Measurements from ENCODE around the gene TRIM34. TPM values are rescaled to one million over a fixed set of nuclear protein-coding genes. Genes with fewer than 3 reads are reported as not detected.
"Not testable (repeated sequence)": the region's sequence is repeated elsewhere in the genome, so short reads cannot be mapped to it uniquely, and the experiment has no call there.

Gene TRIM34
- total RNA-seq, 1 donor from 2014 or later = 5.3 TPM

DNA sequence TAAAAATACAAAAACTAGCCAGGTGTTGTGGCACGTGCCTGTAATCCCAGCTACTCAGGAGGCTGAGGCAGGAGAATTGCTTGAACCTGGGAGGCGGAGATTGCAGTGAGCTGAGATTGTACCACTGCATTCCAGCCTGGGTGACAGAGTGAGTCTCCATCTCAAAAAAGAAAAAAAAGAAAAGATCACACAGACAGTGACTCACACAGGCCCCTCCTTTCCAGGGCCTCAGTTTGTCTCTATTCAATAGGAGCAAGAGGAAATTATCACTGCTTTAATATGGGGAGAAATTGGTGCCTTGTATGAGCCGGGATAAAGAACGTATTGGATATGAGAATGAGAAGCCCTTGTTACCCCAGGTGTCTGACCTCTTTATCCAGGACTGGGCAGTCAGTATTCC is 22.0 kb upstream of the TRIM34 start:
- H3K27ac Mint-ChIP-seq; H3K4me3 Mint-ChIP-seq; H3K9me3 Mint-ChIP-seq; DNase-seq; H3K36me3 Mint-ChIP-seq (ENCODE audit: low read depth); intact Hi-C loops (cut with micrococcal nuclease); H3K27me3 Mint-ChIP-seq; H3K4me1 Mint-ChIP-seq: not testable (repeated sequence)

- H3K4me1 Mint-ChIP-seq = peaks cover 2% of the 10 kb centered on the region
- intact Hi-C loops (cut with micrococcal nuclease) = no loop called here
- H3K27me3 Mint-ChIP-seq = no peaks in the 10 kb centered on the region
- H3K9me3 Mint-ChIP-seq = no peaks in the 10 kb centered on the region
- H3K4me3 Mint-ChIP-seq = no peak overlapping the region
- H3K27ac Mint-ChIP-seq = no peak overlapping the region
- H3K36me3 Mint-ChIP-seq (ENCODE audit: low read depth) = no peaks in the 10 kb centered on the region
- DNase-seq = no peak
These were observed 21.5 kb upstream of the TRIM34 start for GRCh38 chr11:5603326-5603725.

GRCh38 chr11:5604896-5605295 is 19.9 kb upstream of the TRIM34 start:
- DNase-seq = no peak
- no peaks in the 10 kb centered on the region for H3K9me3 Mint-ChIP-seq
- no peak overlapping the region for H3K27ac Mint-ChIP-seq
- intact Hi-C loops (cut with micrococcal nuclease) = no loop called here
- no peaks in the 10 kb centered on the region for H3K27me3 Mint-ChIP-seq
- H3K36me3 Mint-ChIP-seq (ENCODE audit: low read depth) = no peaks in the 10 kb centered on the region
- H3K4me3 Mint-ChIP-seq = no peak overlapping the region
- peaks cover 2% of the 10 kb centered on the region for H3K4me1 Mint-ChIP-seq

DNA sequence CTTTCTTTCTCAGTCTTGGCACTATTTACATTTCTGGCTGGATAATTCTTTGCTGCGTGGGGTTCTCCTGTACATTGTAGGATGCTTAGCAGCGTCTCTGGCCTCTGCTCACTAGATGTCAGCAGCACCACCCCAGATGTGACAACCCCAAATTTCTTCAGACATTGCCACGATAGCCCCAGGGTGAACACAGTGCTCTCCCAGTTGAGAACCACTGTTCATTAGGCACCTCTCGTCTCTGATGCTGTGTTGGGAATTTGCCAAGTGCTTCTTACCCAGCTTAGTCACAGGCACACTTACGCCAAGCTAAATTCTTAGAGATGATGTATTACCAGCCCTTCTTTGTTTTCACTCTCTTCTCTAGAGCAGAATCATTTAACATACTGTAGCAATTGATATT is 19.0 kb upstream of the TRIM34 start:
- Mint-ChIP-seq H3K4me3 (no peak overlapping the region), H3K27me3 (no peaks in the 10 kb centered on the region), H3K27ac (no peak overlapping the region), H3K9me3 (no peaks in the 10 kb centered on the region), H3K36me3 (ENCODE audit: low read depth) (no peaks in the 10 kb centered on the region), H3K4me1 (peaks cover 5% of the 10 kb centered on the region)
- DNase-seq = no peak
- intact Hi-C loops (cut with micrococcal nuclease) = no loop called here

- no peaks in the 10 kb centered on the region for H3K36me3 Mint-ChIP-seq (ENCODE audit: low read depth)
- H3K4me1 Mint-ChIP-seq = peaks cover 5% of the 10 kb centered on the region
- no peak overlapping the region for H3K27ac Mint-ChIP-seq
- H3K9me3 Mint-ChIP-seq = no peaks in the 10 kb centered on the region
- no peak for DNase-seq
- intact Hi-C loops (cut with micrococcal nuclease) = no loop called here
- H3K4me3 Mint-ChIP-seq = no peak overlapping the region
- peaks cover 1% of the 10 kb centered on the region for H3K27me3 Mint-ChIP-seq
These were observed 16.0 kb upstream of the TRIM34 start for GRCh38 chr11:5608808-5609207.

- DNase-seq = no peak
- Mint-ChIP-seq H3K27ac (no peak overlapping the region), H3K36me3 (ENCODE audit: low read depth) (no peaks in the 10 kb centered on the region), H3K4me1 (peaks cover 5% of the 10 kb centered on the region), H3K9me3 (no peaks in the 10 kb centered on the region), H3K4me3 (no peak overlapping the region), H3K27me3 (peaks cover 3% of the 10 kb centered on the region)
- intact Hi-C loops (cut with micrococcal nuclease) = no loop called here
These were observed 14.4 kb upstream of the TRIM34 start for GRCh38 chr11:5610446-5610845.

DNA sequence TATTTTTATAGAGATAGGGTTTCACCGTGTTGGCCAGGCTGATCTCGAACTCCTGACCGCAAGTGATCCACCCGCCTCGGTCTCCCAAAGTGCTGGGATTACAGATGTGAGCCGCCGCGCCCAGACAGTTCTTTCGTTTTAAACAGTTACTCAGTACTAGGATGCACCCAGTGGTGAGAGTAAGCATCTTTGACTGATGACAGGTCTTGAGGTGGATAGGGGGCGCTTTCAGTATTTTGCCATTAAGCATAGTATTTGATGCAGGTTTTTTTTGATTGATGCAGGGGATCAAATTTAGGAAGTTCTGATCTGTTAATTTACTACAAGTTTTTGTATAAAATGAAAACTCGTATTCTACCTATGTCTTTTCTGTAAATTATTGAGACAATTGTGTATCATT is 13.2 kb upstream of the TRIM34 start:
- Mint-ChIP-seq H3K27me3 (peaks cover 3% of the 10 kb centered on the region), H3K9me3 (no peaks in the 10 kb centered on the region), H3K27ac (no peak overlapping the region), H3K4me1 (peaks cover 5% of the 10 kb centered on the region), H3K36me3 (ENCODE audit: low read depth) (no peaks in the 10 kb centered on the region), H3K4me3 (no peak overlapping the region)
- intact Hi-C loops (cut with micrococcal nuclease) = no loop called here
- DNase-seq = no peak

- intact Hi-C loops (cut with micrococcal nuclease) = no loop called here
- Mint-ChIP-seq H3K9me3 (no peaks in the 10 kb centered on the region), H3K4me3 (no peak overlapping the region), H3K36me3 (ENCODE audit: low read depth) (no peaks in the 10 kb centered on the region), H3K4me1 (peaks cover 2% of the 10 kb centered on the region), H3K27ac (no peak overlapping the region), H3K27me3 (peaks cover 2% of the 10 kb centered on the region)
- no peak for DNase-seq
These were observed 6.0 kb upstream of the TRIM34 start for GRCh38 chr11:5618807-5619206.

DNA sequence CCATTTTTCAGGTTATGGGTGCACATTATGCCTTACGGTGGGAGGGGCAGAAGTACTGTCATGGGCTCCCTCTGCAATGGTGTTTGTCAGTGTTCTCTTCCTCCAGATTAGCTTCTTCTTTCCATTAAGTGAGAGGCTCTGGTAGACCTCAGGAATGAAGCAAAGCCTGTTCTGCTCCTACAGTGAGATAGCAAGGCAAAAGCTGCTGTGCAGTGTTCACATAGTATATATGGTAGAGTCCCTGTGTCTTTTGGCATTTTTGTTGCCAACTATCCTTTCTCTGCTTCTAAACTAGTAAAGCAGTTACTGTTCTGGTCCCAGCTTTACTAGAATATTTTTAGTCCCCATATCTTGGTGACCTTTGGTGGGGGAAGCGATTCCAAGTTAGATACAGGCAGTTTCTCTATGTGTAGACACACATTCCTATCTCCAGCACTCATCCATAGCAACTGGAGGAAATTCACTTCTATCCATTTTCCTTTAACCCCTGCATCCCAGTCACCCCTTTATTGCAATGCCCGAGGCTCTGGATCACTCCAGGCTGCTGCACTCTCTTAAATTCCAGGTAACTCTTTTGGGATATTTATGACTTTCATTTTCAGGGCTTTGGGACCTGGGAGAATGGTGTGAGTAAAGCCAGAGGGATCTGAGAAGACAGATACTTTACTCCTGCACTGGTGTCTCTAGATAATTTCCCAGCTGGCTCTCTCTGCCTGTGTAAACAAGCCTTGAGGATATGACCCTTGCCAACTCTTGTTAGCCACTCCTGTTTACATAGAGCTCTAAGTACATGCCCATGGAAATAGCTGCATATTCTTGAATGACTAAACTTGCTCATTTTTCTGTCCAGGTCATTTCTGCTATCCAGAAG is 3.9 kb upstream of the TRIM34 start:
- intact Hi-C loops (cut with micrococcal nuclease) = no loop called here
- peaks cover 17% of the 10 kb centered on the region for H3K4me1 Mint-ChIP-seq
- H3K27ac Mint-ChIP-seq = peak overlapping the region; percentile 26
- no peak for DNase-seq
- no peaks in the 10 kb centered on the region for H3K9me3 Mint-ChIP-seq
- no peaks in the 10 kb centered on the region for H3K36me3 Mint-ChIP-seq (ENCODE audit: low read depth)
- H3K27me3 Mint-ChIP-seq = no peaks in the 10 kb centered on the region
- no peak overlapping the region for H3K4me3 Mint-ChIP-seq

- H3K27ac Mint-ChIP-seq = no peak overlapping the region
- H3K27me3 Mint-ChIP-seq = no peaks in the 10 kb centered on the region
- H3K9me3 Mint-ChIP-seq = no peaks in the 10 kb centered on the region
- intact Hi-C loops (cut with micrococcal nuclease) = no loop called here
- DNase-seq = no peak
- peaks cover 24% of the 10 kb centered on the region for H3K4me1 Mint-ChIP-seq
- H3K36me3 Mint-ChIP-seq (ENCODE audit: low read depth) = peaks cover 2% of the 10 kb centered on the region
- H3K4me3 Mint-ChIP-seq = no peak overlapping the region
These were observed 3.2 kb upstream of the TRIM34 start for GRCh38 chr11:5621580-5621979.

GRCh38 chr11:5622802-5623201 is 2.0 kb upstream of the TRIM34 start:
- Mint-ChIP-seq H3K4me1 (peaks cover 35% of the 10 kb centered on the region), H3K9me3 (no peaks in the 10 kb centered on the region), H3K4me3 (peak overlapping the region; percentile 3), H3K36me3 (ENCODE audit: low read depth) (peaks cover 2% of the 10 kb centered on the region), H3K27ac (no peak overlapping the region), H3K27me3 (no peaks in the 10 kb centered on the region)
- DNase-seq = no peak
- intact Hi-C loops (cut with micrococcal nuclease) = no loop called here

- peak; percentile 60 for DNase-seq
- peaks cover 40% of the 10 kb centered on the region for H3K4me1 Mint-ChIP-seq
- H3K27ac Mint-ChIP-seq = peak overlapping the region; percentile 76
These were observed 480 bp downstream of the TRIM34 start for GRCh38 chr11:5625281-5625680.

GRCh38 chr11:5626196-5626595 is 1.4 kb downstream of the TRIM34 start:
- H3K27ac Mint-ChIP-seq = peak overlapping the region; percentile 76
- H3K36me3 Mint-ChIP-seq (ENCODE audit: low read depth) = peaks cover 11% of the 10 kb centered on the region
- H3K4me3 Mint-ChIP-seq = peak overlapping the region; percentile 92
- intact Hi-C loops (cut with micrococcal nuclease) = no loop called here
- no peaks in the 10 kb centered on the region for H3K27me3 Mint-ChIP-seq
- H3K9me3 Mint-ChIP-seq = peaks cover 7% of the 10 kb centered on the region
- DNase-seq = no peak
- H3K4me1 Mint-ChIP-seq = peaks cover 44% of the 10 kb centered on the region

More at GRCh38 chr11:5625281-5625680, 480 bp downstream of the TRIM34 start:
- H3K4me3 Mint-ChIP-seq = peak overlapping the region; percentile 92
- H3K36me3 Mint-ChIP-seq (ENCODE audit: low read depth) = peaks cover 11% of the 10 kb centered on the region
- H3K9me3 Mint-ChIP-seq = peaks cover 4% of the 10 kb centered on the region
- H3K27me3 Mint-ChIP-seq = no peaks in the 10 kb centered on the region
- intact Hi-C loops (cut with micrococcal nuclease) = no loop called here

DNA sequence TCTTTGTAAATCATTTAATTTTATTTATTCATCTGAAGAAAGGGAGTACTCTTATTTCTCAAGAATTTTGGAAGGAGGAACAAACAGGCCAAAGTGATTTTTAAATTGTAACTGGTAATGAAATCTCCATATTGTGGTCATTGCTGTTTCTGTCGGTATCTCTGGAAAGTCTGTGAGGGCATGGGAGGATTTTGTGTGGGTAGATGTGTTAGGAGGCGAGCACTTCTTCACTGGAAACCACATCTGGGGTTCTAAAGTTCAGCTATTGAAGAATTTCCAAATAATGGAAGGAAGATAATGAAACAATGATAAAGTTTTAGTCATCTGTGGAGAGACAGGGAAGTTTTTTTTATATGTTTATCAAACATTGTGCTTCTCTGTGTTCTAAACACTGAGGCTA is 6.6 kb downstream of the TRIM34 start:
- peak overlapping the region; percentile 78 for H3K27ac Mint-ChIP-seq
- peaks cover 31% of the 10 kb centered on the region for H3K36me3 Mint-ChIP-seq (ENCODE audit: low read depth)
- peaks cover 33% of the 10 kb centered on the region for H3K4me1 Mint-ChIP-seq
- H3K4me3 Mint-ChIP-seq = no peak overlapping the region
- DNase-seq = no peak
- peaks cover 7% of the 10 kb centered on the region for H3K9me3 Mint-ChIP-seq
- no peaks in the 10 kb centered on the region for H3K27me3 Mint-ChIP-seq
- intact Hi-C loops (cut with micrococcal nuclease) = no loop called here

Data from activated CD4-positive, alpha-beta T cell treated with anti-CD3 and anti-CD28 coated beads, Interleukin-2, amount 10 ng/mL, durations not matched to agents 24 days and 14 days (primary cell).